Keratinocyte (primary cell): Measurements from ENCODE around the gene CAMKMT. TPM values are rescaled to one million over a fixed set of nuclear protein-coding genes. Genes with fewer than 3 reads are reported as not detected.

ENCODE experiments used
- DNase-seq: peaks from one replicate; pipeline ENCODE4 v3.0.0-alpha.2; 2011; ENCODE audit warnings: low read depth, missing footprints, low spot score
- FAIRE-seq: peaks from 2 replicates; lab custom pipeline; 2011; peaks lifted over from hg19 to GRCh38; lab: Jason Lieb, UNC
- H2AFZ ChIP-seq: 2 replicates; pipeline ENCODE4 v1.6.0; 2012; ENCODE audit warnings: low read length, control low read depth, inconsistent platforms; ENCODE audit not compliant: control insufficient read depth
- H3K27ac ChIP-seq: 2 replicates; pipeline ENCODE4 v1.5.1; 2011; ENCODE audit warnings: low read length; ENCODE audit not compliant: control insufficient read depth, insufficient read depth
- H3K27me3 ChIP-seq: 3 replicates; pipeline ENCODE4 v1.6.0; 2011; ENCODE audit warnings: low read length; ENCODE audit not compliant: control insufficient read depth, insufficient read depth; ENCODE audit errors: extremely low read depth
- H3K36me3 ChIP-seq, 2 experiments: 2 replicates in 1 of 2; 3 replicates in 1 of 2; pipeline ENCODE4 v1.5.1; 2011; ENCODE audit warnings: low read length in 2 of 2, mild to moderate bottlenecking in 1 of 2; ENCODE audit not compliant: control insufficient read depth in 2 of 2, insufficient read depth in 2 of 2; ENCODE audit errors: extremely low read depth in 1 of 2
- H3K4me1 ChIP-seq: 3 replicates; pipeline ENCODE4 v1.5.1; 2011; ENCODE audit warnings: low read length; ENCODE audit not compliant: control insufficient read depth, insufficient read depth; ENCODE audit errors: extremely low read depth
- H3K4me2 ChIP-seq: 3 replicates; pipeline ENCODE4 v1.6.0; 2011; ENCODE audit warnings: low read depth, low read length; ENCODE audit not compliant: control insufficient read depth, insufficient read depth; ENCODE audit errors: extremely low read depth
- H3K4me3 ChIP-seq, 3 experiments: fragments of 200-600 bp in 1 of 3; sonication (generic) in 1 of 3; 2 replicates in 2 of 3; 3 replicates in 1 of 3; pipeline ENCODE4 v1.5.1; 2011 to 2016; ENCODE audit warnings: low read length in 3 of 3, mild to moderate bottlenecking in 3 of 3, control low read depth in 2 of 3, inconsistent platforms in 1 of 3, low read depth in 1 of 3, mixed read lengths in 1 of 3, mixed run types in 1 of 3, moderate library complexity in 1 of 3; ENCODE audit not compliant: control insufficient read depth in 2 of 3, insufficient read depth in 2 of 3; ENCODE audit errors: extremely low read depth in 1 of 3
- H3K79me2 ChIP-seq: 2 replicates; pipeline ENCODE4 v1.6.0; 2012; ENCODE audit warnings: low read length; ENCODE audit not compliant: control insufficient read depth, insufficient read depth
- H3K9ac ChIP-seq: 3 replicates; pipeline ENCODE4 v1.6.0; 2011; ENCODE audit warnings: low read length; ENCODE audit not compliant: control insufficient read depth, insufficient read depth; ENCODE audit errors: extremely low read depth
- H3K9me1 ChIP-seq: 3 replicates; pipeline ENCODE4 v1.6.0; 2011; ENCODE audit warnings: low read length; ENCODE audit not compliant: control insufficient read depth, insufficient read depth; ENCODE audit errors: extremely low read depth
- H3K9me3 ChIP-seq: 2 replicates; pipeline ENCODE4 v1.5.1; 2012; ENCODE audit warnings: low read depth, low read length; ENCODE audit not compliant: control insufficient read depth
- H4K20me1 ChIP-seq: 3 replicates; pipeline ENCODE4 v1.6.0; 2011; ENCODE audit warnings: low read length; ENCODE audit not compliant: control insufficient read depth, insufficient read depth; ENCODE audit errors: extremely low read depth
- CTCF ChIP-seq, 3 experiments: IDR thresholded peaks in 1 of 3; conservative IDR thresholded peaks in 1 of 3; optimal IDR thresholded peaks in 1 of 3; 2 replicates in 2 of 3; 3 replicates in 1 of 3; pipeline versions ENCODE3 to v1.5.1; 2011; ENCODE audit warnings: low read length in 3 of 3, mild to moderate bottlenecking in 3 of 3, moderate library complexity in 2 of 3, control low read depth in 1 of 3, inconsistent platforms in 1 of 3; ENCODE audit not compliant: insufficient read depth in 2 of 3; ENCODE audit errors: extremely low read depth in 1 of 3
- EZH2 ChIP-seq: IDR thresholded peaks from one replicate; pipeline ENCODE4 v1.6.1; 2012; ENCODE audit warnings: inconsistent platforms, mild to moderate bottlenecking, low read length, moderate library complexity
- dilution Hi-C: fragments of 300-500 bp; cut with MboI; formaldehyde crosslinking; loops from one replicate; pipeline ENCODE4 v1.7.0; 2020; ENCODE audit warnings: low sequenced_read_pairs; ENCODE audit not compliant: extremely low pct_ligation_motif_present
- polyA plus RNA-seq, 5 experiments: library from polyadenylated mRNA; depleted of rRNA in 3 of 5; stranded (reverse) in 3 of 5; stranded (forward) in 1 of 5; unstranded in 1 of 5; fragments of >200 nt; gene quantifications; 1 replicate in 1 of 5; 2 replicates in 3 of 5; 3 replicates in 1 of 5; pipeline versions ENCODE4 v1.2.1 to v1.2.3, GENCODE V29; 2011 to 2012; ENCODE audit warnings: missing spikeins in 2 of 5, low read depth in 1 of 5, low replicate concordance in 1 of 5

Gene CAMKMT
- polyA plus RNA-seq, 1 donor (not counting 4 experiments of a cell fraction or from before 2014, with no cell fraction given) = 9.9 TPM

DNA sequence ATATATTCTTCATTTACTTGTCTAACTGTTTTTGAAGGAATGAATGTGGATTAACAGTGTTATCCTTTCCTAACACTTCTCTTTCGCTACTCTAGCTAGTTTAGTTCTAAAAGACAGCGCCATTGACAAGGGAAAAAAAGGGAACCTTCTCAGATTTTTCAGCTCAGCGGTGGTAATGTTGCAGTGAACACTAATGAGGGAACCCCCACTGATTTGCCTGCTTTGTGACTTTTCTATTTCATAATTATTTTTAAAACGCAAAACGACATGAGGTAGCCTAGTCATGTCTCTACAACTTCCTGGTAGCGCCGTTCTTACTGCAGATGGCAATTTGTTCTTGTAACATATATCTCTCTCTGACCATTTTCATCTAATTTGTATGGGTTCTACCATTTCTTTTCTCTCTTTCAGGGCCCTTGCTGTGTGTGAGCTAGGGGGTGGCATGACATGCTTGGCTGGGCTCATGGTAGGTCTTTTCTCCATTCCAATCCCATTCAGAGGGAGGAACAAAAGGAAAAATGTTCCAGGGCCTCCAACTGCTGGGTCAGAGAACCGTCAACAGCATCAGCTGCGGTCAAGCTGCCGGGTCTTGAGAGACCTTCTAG lies 344.2 kb downstream of the CAMKMT start:
- TF ChIP-seq CTCF (optimal IDR thresholded peaks at IDR 0.05 in 1 of 3, IDR thresholded peaks at IDR 0.05 in 1 of 3, conservative IDR thresholded peaks at IDR 0.05 in 1 of 3; ENCODE audit: extremely low read depth in 1 of 3, insufficient read depth in 2 of 3, low read length in 3 of 3) (no peak), EZH2 (no peak)
- no peak for DNase-seq
- Histone ChIP-seq H3K27ac (no peak overlapping the region), H3K4me2 (no peak overlapping the region), H3K27me3 (no peaks in the 10 kb centered on the region), H3K9me1 (no peaks in the 10 kb centered on the region), H4K20me1 (no peaks in the 10 kb centered on the region), H2AFZ (no peak overlapping the region), H3K36me3 (no peaks in the 10 kb centered on the region), H3K79me2 (no peaks in the 10 kb centered on the region), H3K4me1 (peaks cover 8% of the 10 kb centered on the region), H3K4me3 (no peak overlapping the region), H3K9me3 (no peaks in the 10 kb centered on the region), H3K9ac (no peak overlapping the region)
- dilution Hi-C loops = no loop called here
- FAIRE-seq = no peak

DNA sequence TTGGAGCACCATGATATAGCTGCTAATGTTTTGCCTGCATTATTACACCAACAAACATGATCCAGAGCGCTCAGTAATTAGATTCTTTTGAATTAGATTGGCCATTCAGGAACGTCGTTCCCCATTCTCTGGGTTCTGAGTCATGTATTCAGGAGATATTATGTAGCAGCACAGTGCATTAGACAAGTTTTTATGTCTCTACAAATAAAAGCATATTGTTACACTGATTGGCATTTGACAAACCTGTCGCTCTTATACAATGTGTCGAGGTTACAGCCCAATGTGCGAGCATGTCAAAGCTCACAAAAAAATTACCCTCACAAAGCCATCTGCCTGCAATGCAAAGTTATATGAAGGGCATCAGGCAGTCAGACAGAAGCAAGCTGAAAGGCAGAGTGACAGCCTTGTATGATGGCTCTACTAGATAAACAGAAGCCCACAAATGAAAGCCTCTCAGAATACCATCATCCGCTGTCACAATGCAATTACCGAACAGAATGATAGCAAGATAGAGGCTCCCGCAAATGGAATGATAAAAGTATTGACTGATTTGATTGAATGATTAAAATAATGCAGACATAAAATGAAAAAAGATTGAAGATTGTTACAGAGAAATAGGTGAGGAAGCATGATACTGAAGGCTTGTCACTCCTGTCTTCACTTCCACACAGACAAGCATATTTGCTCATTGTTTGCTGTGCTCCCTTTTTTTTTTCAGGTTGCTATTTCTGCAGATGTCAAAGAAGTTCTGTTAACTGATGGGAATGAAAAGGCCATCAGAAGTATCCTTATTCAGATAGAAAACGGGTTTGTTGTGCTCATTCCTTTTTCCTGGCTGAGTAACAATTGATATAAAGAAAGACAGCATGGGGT lies 345.2 kb downstream of the CAMKMT start:
- no peak for FAIRE-seq
- Histone ChIP-seq H3K4me3 (no peak overlapping the region), H3K9me1 (no peaks in the 10 kb centered on the region), H3K27me3 (no peaks in the 10 kb centered on the region), H3K27ac (no peak overlapping the region), H2AFZ (no peak overlapping the region), H3K9me3 (no peaks in the 10 kb centered on the region), H3K4me1 (peaks cover 8% of the 10 kb centered on the region), H3K4me2 (no peak overlapping the region), H4K20me1 (no peaks in the 10 kb centered on the region), H3K79me2 (no peaks in the 10 kb centered on the region), H3K9ac (no peak overlapping the region), H3K36me3 (no peaks in the 10 kb centered on the region)
- DNase-seq = no peak
- no peak for TF ChIP-seq EZH2
- no peak for TF ChIP-seq CTCF (optimal IDR thresholded peaks at IDR 0.05 in 1 of 3, IDR thresholded peaks at IDR 0.05 in 1 of 3, conservative IDR thresholded peaks at IDR 0.05 in 1 of 3; ENCODE audit: extremely low read depth in 1 of 3, insufficient read depth in 2 of 3, low read length in 3 of 3)
- dilution Hi-C loops = no loop called here
